GM18867 (cell line): ENCODE data around the gene PSMB5.
A peak's percentile ranks its signal among the peaks of the same experiment; 100 is the strongest.

ENCODE experiments used
- ATAC-seq: cut with Tn5 transposase; IDR thresholded peaks from one replicate; pipeline ENCODE4 v1.9.1; 2021; ENCODE audit warnings: mild to moderate bottlenecking, moderate library complexity; ENCODE audit not compliant: unreplicated experiment

The PSMB5 gene

DNA sequence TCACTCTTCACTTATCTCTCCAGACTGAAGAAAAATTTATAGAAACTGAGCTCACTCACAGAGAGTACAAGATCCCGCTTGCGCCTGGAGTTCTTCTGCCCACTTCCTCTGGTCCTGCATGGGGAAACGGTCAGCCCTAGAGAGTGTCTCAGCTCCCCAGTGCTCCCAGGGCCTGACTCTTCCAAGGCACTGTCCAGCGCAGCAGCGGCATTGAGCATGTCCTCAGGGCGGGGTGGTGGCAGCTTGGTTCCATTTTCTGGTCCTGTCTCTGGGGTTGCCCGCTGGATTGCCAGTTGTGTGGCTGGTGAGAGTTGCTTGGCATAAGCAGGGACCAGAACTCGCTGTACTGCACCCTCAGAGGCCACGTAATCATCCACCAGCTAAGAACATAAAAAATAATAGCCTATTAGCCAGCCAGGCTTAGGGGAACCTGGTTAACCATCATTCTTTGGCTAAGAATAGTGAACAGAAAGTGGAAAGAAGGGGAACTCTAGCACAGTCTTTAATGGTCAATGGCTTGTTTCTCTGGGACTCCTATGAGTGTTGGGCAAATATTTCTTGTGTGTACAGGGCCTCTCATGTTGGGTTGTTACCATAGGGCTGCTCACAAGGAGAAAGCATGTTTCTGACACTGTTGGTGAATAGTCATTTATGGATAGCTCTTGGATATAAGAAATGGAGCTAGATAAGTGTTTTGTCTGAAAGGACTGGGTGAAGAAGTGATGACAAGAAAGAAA lies 38.6 kb downstream of the PSMB5 start:
- ATAC-seq: no peak

- no peak for ATAC-seq
These were observed 39.9 kb downstream of the PSMB5 start for GRCh38 chr14:22994762-22995275.

- ATAC-seq: no peak
These were observed 41.2 kb downstream of the PSMB5 start for GRCh38 chr14:22993517-22993916.

DNA sequence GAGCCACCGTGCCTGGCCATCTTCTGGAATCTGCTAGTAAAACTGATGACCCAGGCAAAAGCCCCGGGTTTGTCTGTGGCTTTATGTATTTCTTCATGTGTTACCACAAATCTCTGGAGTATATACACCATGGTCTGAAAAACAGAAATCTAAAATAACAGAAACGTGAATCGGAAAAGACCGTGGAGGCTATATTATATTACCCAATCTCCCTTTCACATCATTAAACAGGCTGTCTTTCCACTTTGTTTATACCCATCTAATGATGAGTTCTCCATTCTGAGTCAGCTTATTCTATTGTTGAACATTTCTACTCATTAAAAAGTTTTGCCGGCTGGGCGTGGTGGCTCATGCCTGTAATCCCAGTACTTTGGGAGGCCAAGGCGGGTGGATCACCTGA lies 42.8 kb downstream of the PSMB5 start:
- no peak for ATAC-seq

DNA sequence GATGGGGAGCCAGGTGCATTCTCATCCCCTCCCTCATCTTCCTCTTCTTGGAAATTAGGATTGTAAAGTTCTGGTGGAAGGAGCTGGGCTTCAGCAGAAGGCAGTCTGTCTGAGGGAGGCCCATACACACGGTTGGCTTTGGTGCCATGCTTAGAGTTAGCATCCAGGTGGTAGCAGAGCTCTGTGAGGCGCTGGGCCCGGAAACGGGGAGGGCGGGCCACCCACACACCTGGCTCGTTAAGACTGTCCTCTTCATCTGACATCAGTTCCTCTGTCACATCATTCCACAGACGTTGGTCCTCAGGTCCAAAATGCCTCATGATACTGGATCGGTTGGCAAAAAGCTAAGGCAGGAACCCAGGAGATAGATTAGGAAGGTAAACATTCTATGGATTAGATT lies 47.4 kb downstream of the PSMB5 start:
- no peak for ATAC-seq

DNA sequence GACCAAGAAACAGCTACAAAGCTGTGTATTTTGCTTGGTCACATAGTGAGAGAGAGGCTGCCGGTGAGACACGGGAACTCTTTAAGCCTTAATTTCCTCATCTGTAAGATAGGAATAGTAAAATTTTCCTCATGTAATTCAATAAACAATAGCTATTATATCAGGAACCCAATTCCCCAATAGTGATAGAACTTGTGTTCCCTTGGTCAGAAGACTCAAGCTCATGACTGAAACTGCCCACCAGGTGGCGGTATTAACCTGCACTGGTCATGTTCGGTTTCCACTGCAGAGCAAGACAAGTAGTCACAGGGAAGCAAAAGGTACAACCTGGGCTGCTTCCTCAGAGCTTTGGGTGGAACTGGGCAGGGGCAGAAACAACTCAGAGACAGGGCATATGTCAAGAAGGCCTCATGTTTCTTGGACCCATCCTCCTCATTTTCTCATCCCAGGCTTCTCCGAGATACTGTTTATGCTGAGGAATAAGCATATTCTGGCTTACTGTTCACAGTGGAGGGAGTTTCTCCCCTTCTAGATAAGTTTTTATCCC lies 48.1 kb downstream of the PSMB5 start:
- peak; percentile 68 for ATAC-seq

- ATAC-seq: no peak
These were observed 48.7 kb downstream of the PSMB5 start for GRCh38 chr14:22985894-22986507.

GRCh38 chr14:22984959-22985658 lies 49.6 kb downstream of the PSMB5 start:
- no peak for ATAC-seq

GRCh38 chr14:22982477-22983245 lies 52.0 kb downstream of the PSMB5 start, which contains the start of gene AJUBA:
Gene AJUBA (minus strand): TSS chr14:22982551. CDS start chr14:22982266, 285 bp downstream.
- ATAC-seq: peak; percentile 13

DNA sequence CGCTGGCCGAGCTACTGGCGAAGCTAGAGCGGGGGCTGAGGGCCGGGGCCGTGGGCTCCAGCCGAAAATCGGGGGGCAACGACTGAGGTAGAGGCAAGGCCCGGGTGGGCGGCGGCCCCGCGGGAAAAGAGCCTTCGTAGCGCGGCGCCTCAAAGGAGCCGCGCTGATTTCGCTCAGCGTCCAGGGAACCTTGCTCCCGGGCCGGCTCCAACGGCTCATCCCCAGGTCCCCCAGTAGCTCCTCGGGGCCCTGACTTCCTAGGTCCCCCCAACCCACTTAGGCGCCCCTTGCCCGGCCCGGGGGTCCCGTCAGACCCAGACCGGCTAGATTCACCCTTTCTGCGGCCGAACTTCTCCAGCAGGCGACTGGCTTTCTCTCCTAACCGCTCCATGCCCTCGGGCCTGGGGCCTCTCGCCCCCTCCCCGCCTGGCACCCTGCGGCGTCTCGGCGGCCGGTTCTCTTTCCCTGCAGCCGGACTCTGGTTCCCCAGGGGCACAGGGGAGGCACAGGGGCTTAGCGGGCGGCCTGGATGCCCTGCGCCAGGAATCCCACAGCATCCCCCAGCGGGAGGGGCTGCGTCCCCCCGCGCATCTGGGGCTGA lies 52.7 kb downstream of the PSMB5 start:
- ATAC-seq: no peak

- no peak for ATAC-seq
These were observed 53.4 kb downstream of the PSMB5 start for GRCh38 chr14:22981090-22981875.

DNA sequence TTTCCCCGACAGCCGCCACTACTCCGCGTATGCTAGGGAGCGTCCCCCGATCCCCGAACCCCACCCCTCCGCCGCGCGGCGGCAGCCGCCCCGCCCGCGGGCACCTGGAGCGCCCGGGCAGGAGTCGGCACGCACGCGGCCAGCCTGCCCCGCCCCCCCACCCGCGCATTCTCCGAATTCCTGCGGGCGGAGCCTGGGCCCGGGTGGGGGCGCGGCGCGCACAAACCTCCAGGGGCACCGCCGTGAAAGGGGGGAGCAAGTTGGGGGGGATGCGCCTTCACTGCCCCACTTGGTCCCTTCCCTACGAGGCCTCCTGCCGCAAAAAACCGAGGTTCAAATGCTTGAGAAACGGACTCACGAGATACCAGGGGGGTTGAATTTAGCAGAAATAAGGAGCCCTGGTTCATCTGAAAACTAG lies 54.0 kb downstream of the PSMB5 start:
- no peak for ATAC-seq

GRCh38 chr14:22979748-22980392 lies 54.8 kb downstream of the PSMB5 start:
- ATAC-seq: no peak

- no peak for ATAC-seq
These were observed 55.6 kb downstream of the PSMB5 start for GRCh38 chr14:22978981-22979671.

GRCh38 chr14:22978487-22978837 lies 56.2 kb downstream of the PSMB5 start:
- ATAC-seq: no peak

GRCh38 chr14:22977684-22978486 lies 56.8 kb downstream of the PSMB5 start:
- ATAC-seq: no peak

DNA sequence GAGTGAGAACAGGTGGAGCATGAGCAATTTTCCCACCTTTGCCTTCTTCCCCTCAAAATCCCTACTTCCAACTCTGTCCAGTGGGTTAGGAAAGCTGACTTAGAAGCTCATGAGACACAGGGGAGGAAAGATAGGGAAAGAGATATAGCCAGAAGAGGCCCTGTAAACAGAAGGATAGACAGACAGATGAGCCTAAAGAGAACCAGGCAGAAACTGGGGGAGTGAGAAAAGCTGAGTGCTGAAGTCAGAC lies 57.3 kb downstream of the PSMB5 start:
- ATAC-seq: no peak
